ENCODE results near the gene ADGRF1.

The ADGRF1 gene

DNA sequence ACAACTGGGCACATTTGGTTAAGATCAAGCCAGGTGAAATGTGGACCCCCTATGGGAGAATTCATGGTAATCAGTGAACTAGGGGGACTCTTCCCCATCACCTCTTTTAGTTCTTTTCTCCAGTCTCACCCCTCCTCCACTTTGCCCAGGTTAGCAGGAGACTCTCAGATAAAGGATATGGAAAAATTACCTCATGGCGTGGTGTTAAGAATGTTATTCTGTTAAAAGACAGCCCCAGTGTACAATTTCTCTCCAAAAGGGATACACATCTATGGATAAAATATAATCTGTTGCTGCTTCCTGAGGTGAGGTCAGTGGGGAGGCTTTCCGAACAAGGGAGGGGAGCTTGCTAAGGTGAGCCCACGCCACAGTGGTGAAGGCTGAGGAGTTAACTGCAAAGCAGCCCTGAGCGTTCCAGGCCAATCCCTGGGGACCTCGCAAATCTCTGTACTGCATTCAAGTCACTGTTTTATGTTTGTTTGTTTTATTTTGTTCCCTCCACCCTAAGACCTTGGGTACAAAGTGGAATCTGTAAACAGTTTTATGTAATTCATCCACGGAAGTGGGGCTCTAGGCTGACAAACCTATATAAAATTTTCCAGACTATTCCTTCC lies 52.0 kb downstream of the ADGRF1 start:
- H3K4me3 ChIP-seq: no peak overlapping the region
- H3K36me3 ChIP-seq (ENCODE audit: insufficient read depth, low read length): no peaks in the 10 kb centered on the region
- H3K9ac ChIP-seq (ENCODE audit: insufficient read length): no peak overlapping the region
- H3K27ac ChIP-seq: no peak overlapping the region
- TF ChIP-seq FOXP2 (optimal IDR thresholded peaks at IDR 0.05; ENCODE audit: control extremely low read depth, extremely low read length, insufficient read depth) (no peak), EZH2 (IDR thresholded peaks at IDR 0.05) (no peak), POLR2AphosphoS5 (IDR thresholded peaks at IDR 0.05; ENCODE audit: borderline replicate concordance, low read depth, low read length) (no peak)
- DNase-seq (ENCODE audit: low read depth, low spot score): no peak
- no peaks in the 10 kb centered on the region for H3K9me3 ChIP-seq (ENCODE audit: low read depth, low read length)

DNA sequence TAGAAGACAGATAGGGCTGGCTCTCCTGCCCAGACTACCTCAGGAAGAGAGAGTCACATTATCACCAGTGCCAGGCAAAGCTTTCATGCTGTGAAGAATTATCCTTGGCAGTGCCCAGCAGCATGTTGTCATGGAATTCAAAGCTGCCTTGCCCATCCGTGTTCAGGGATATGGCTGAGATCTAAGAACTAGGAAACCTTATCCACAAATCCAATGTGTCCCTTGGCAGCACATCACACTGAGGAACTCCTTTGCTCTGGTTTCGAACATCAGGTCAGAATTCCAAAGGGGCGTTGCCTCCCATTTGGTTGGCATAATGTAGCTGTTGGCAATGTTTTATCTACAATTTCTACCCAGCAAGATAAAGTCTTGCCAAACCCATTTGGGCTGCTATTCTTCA lies 52.7 kb downstream of the ADGRF1 start:
- no peak for TF ChIP-seq FOXP2 (optimal IDR thresholded peaks at IDR 0.05; ENCODE audit: control extremely low read depth, extremely low read length, insufficient read depth)
- TF ChIP-seq POLR2AphosphoS5 (IDR thresholded peaks at IDR 0.05; ENCODE audit: borderline replicate concordance, low read depth, low read length): no peak
- no peak for TF ChIP-seq EZH2 (IDR thresholded peaks at IDR 0.05)
- H3K4me3 ChIP-seq: no peak overlapping the region
- H3K9ac ChIP-seq (ENCODE audit: insufficient read length): no peak overlapping the region
- H3K9me3 ChIP-seq (ENCODE audit: low read depth, low read length): no peaks in the 10 kb centered on the region
- H3K27ac ChIP-seq: no peak overlapping the region
- no peak for DNase-seq (ENCODE audit: low read depth, low spot score)
- H3K36me3 ChIP-seq (ENCODE audit: insufficient read depth, low read length): no peaks in the 10 kb centered on the region

DNA sequence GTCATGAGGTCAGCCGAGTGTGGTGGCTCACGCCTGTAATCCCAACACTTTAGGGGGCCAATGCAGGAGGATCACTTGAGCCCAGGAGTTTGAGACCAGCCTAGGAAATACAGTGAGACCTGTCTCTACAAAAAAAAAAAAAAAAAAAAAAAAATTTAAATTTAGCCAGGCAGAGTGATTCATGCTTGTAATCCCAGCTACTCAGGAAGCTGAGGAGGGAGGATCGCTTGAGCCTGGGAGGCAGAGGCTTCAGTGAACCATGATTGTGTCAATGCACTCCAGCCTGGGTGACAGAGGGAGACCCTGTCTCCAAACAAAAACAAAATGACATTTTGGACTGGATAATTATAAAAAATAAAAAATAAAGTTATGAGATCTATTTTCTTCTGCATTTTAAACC lies 56.2 kb downstream of the ADGRF1 start:
- H3K36me3 ChIP-seq (ENCODE audit: insufficient read depth, low read length): no peaks in the 10 kb centered on the region
- DNase-seq (ENCODE audit: low read depth, low spot score): no peak
- TF ChIP-seq FOXP2 (optimal IDR thresholded peaks at IDR 0.05; ENCODE audit: control extremely low read depth, extremely low read length, insufficient read depth) (no peak), EZH2 (IDR thresholded peaks at IDR 0.05) (no peak), POLR2AphosphoS5 (IDR thresholded peaks at IDR 0.05; ENCODE audit: borderline replicate concordance, low read depth, low read length) (no peak)

DNA sequence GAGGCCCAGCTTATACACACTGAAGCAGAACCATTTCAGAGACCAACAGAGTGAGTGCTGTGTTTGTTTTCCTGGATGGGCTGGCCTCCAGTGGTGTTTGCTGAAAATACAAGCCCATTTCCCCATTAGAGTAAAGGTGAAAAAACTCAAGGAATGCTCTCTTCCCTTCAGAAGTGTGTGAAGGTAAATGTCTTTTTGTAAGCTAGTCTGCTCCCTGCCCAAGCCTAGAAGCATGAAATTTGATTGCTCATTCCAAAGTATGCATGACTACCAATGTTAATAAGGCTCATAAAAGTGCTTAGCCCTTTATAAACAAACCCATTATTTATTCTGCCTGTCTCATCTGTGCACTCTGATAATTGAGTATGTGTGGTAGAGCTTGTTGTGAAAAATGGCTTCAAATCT lies 59.1 kb downstream of the ADGRF1 start:
- no peak overlapping the region for H3K9ac ChIP-seq (ENCODE audit: insufficient read length)
- H3K36me3 ChIP-seq (ENCODE audit: insufficient read depth, low read length): no peaks in the 10 kb centered on the region
- H3K9me3 ChIP-seq (ENCODE audit: low read depth, low read length): no peaks in the 10 kb centered on the region
- TF ChIP-seq POLR2AphosphoS5 (IDR thresholded peaks at IDR 0.05; ENCODE audit: borderline replicate concordance, low read depth, low read length) (no peak), FOXP2 (optimal IDR thresholded peaks at IDR 0.05; ENCODE audit: control extremely low read depth, extremely low read length, insufficient read depth) (no peak), EZH2 (IDR thresholded peaks at IDR 0.05) (no peak)
- H3K4me3 ChIP-seq: no peak overlapping the region
- no peak overlapping the region for H3K27ac ChIP-seq
- DNase-seq (ENCODE audit: low read depth, low spot score): no peak

More for the DNA sequence above, 56.2 kb downstream of the ADGRF1 start:
- H3K27ac ChIP-seq: no peak overlapping the region
- no peaks in the 10 kb centered on the region for H3K9me3 ChIP-seq (ENCODE audit: low read depth, low read length)
- no peak overlapping the region for H3K4me3 ChIP-seq
- no peak overlapping the region for H3K9ac ChIP-seq (ENCODE audit: insufficient read length)

DNA sequence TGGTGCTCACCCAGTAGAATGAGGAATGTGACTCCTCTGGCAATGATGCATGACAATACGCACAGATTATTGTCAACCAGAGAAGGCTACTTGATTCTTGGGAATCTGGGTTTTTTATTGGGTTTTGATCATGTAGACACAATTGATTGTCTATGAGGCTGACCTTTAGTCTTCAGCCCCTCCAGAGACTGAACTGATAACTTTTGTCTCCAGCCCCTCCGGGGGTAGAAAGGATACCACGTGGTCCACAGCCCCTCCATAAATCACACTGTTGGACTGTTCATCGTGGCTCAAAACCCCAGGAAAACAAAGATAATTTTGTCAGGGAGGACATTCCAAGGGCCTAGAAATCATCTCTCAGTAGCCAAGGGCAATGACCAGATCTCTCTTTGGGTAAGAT lies 62.9 kb downstream of the ADGRF1 start:
- no peaks in the 10 kb centered on the region for H3K9me3 ChIP-seq (ENCODE audit: low read depth, low read length)
- no peak overlapping the region for H3K4me3 ChIP-seq
- no peak overlapping the region for H3K9ac ChIP-seq (ENCODE audit: insufficient read length)
- no peaks in the 10 kb centered on the region for H3K36me3 ChIP-seq (ENCODE audit: insufficient read depth, low read length)
- H3K27ac ChIP-seq: no peak overlapping the region
- no peak for DNase-seq (ENCODE audit: low read depth, low spot score)
- TF ChIP-seq EZH2 (IDR thresholded peaks at IDR 0.05) (no peak), FOXP2 (optimal IDR thresholded peaks at IDR 0.05; ENCODE audit: control extremely low read depth, extremely low read length, insufficient read depth) (no peak), POLR2AphosphoS5 (IDR thresholded peaks at IDR 0.05; ENCODE audit: borderline replicate concordance, low read depth, low read length) (no peak)

DNA sequence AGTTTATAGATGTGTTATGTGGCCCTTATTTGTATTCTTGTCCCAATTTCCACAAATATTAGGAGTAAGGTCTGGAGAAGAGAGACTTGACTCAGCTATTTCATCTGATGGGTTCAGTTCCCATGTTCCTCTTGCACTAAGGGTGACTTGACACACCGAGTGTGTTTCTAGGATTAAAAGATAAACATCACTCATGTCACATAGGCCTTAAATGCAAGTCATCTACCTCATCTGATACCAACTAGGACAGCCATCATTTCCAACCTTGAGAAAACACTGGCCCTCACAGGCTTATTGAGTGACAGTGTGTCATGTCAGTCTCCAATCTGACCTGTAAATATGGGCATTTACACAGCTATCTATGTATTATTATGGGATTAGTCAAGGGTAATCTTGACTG lies 67.3 kb downstream of the ADGRF1 start:
- Histone ChIP-seq H3K4me3 (no peak overlapping the region), H3K36me3 (ENCODE audit: insufficient read depth, low read length) (no peaks in the 10 kb centered on the region), H3K9me3 (ENCODE audit: low read depth, low read length) (no peaks in the 10 kb centered on the region), H3K9ac (ENCODE audit: insufficient read length) (no peak overlapping the region), H3K27ac (no peak overlapping the region)
- DNase-seq (ENCODE audit: low read depth, low spot score): no peak
- TF ChIP-seq EZH2 (IDR thresholded peaks at IDR 0.05) (no peak), FOXP2 (optimal IDR thresholded peaks at IDR 0.05; ENCODE audit: control extremely low read depth, extremely low read length, insufficient read depth) (no peak), POLR2AphosphoS5 (IDR thresholded peaks at IDR 0.05; ENCODE audit: borderline replicate concordance, low read depth, low read length) (no peak)

DNA sequence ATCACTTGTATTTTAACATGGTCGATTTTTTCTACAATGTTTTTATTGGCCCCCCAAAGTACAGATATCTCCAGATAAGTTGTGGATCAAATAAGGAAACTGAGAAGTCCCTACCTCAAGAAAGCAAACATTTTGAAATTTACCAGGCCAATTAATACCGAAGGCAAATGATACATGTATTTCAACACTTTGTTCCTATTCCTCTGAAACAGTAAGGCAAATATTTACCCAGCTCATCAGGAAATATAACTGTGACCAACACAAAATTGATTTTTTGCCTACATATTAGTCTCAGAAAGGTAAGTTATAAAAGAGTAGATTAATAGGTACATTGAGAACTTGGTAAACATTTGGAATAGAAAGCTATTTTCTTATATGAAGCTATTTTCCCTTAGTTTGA lies 69.1 kb downstream of the ADGRF1 start:
- no peak overlapping the region for H3K4me3 ChIP-seq
- TF ChIP-seq FOXP2 (optimal IDR thresholded peaks at IDR 0.05; ENCODE audit: control extremely low read depth, extremely low read length, insufficient read depth) (no peak), POLR2AphosphoS5 (IDR thresholded peaks at IDR 0.05; ENCODE audit: borderline replicate concordance, low read depth, low read length) (no peak), EZH2 (IDR thresholded peaks at IDR 0.05) (no peak)
- H3K9me3 ChIP-seq (ENCODE audit: low read depth, low read length): no peaks in the 10 kb centered on the region
- no peak overlapping the region for H3K27ac ChIP-seq
- no peaks in the 10 kb centered on the region for H3K36me3 ChIP-seq (ENCODE audit: insufficient read depth, low read length)
- DNase-seq (ENCODE audit: low read depth, low spot score): no peak
- no peak overlapping the region for H3K9ac ChIP-seq (ENCODE audit: insufficient read length)

DNA sequence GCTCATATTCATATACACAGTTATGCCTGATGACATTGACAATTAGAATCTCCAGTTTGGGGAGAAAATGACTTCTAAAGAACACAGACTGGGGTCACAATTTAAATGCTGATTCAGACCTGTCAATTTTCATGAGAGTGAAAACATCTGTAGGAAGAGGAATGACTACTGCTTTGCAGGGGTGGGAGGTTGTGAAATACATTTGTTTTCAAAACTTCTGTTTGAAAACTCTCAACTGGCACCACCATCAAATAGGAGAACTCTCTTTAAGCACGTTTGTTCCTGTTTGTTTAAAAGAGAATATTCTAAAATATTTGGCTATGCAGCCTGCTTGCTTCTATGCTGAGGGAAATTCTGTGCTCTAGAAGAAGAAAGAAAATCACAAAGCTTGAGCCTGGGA lies 69.6 kb downstream of the ADGRF1 start:
- Histone ChIP-seq H3K9me3 (ENCODE audit: low read depth, low read length) (no peaks in the 10 kb centered on the region), H3K9ac (ENCODE audit: insufficient read length) (no peak overlapping the region), H3K36me3 (ENCODE audit: insufficient read depth, low read length) (no peaks in the 10 kb centered on the region), H3K27ac (no peak overlapping the region), H3K4me3 (no peak overlapping the region)
- no peak for DNase-seq (ENCODE audit: low read depth, low spot score)
- TF ChIP-seq FOXP2 (optimal IDR thresholded peaks at IDR 0.05; ENCODE audit: control extremely low read depth, extremely low read length, insufficient read depth) (no peak), POLR2AphosphoS5 (IDR thresholded peaks at IDR 0.05; ENCODE audit: borderline replicate concordance, low read depth, low read length) (no peak), EZH2 (IDR thresholded peaks at IDR 0.05) (no peak)

DNA sequence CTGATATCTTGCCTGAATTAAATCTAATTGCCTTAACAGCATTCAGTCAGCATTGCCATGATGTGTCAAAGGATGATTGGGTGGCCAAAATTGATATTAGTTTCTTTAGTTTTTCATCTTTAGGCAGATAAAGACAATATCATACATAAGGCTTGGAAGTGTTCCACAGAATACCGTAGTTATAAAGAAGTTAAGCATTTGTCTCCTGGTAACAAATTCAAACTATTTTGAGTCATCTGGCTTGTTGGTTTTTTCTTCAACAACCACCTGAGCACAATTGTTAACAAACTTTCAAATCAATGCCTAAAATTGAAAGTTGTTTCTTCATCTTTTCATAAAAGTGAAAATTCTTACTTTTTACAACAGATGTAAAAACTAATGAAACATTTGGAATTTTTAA lies 72.9 kb downstream of the ADGRF1 start:
- Histone ChIP-seq H3K4me3 (no peak overlapping the region), H3K27ac (no peak overlapping the region), H3K9ac (ENCODE audit: insufficient read length) (no peak overlapping the region), H3K9me3 (ENCODE audit: low read depth, low read length) (no peaks in the 10 kb centered on the region), H3K36me3 (ENCODE audit: insufficient read depth, low read length) (no peaks in the 10 kb centered on the region)
- no peak for TF ChIP-seq POLR2AphosphoS5 (IDR thresholded peaks at IDR 0.05; ENCODE audit: borderline replicate concordance, low read depth, low read length)
- no peak for TF ChIP-seq EZH2 (IDR thresholded peaks at IDR 0.05)
- TF ChIP-seq FOXP2 (optimal IDR thresholded peaks at IDR 0.05; ENCODE audit: control extremely low read depth, extremely low read length, insufficient read depth): no peak
- DNase-seq (ENCODE audit: low read depth, low spot score): no peak
